HG03159 (cell line): Measurements from ENCODE around the gene TEX38.
"Not testable (repeated sequence)": the region's sequence is repeated elsewhere in the genome, so short reads cannot be mapped to it uniquely, and the experiment has no call there.

Source experiments
- ATAC-seq: cut with Tn5 transposase; IDR thresholded peaks from one replicate; pipeline ENCODE4 v1.9.1; 2021; ENCODE audit warnings: mild to moderate bottlenecking, moderate library complexity; ENCODE audit not compliant: unreplicated experiment

Gene TEX38

DNA sequence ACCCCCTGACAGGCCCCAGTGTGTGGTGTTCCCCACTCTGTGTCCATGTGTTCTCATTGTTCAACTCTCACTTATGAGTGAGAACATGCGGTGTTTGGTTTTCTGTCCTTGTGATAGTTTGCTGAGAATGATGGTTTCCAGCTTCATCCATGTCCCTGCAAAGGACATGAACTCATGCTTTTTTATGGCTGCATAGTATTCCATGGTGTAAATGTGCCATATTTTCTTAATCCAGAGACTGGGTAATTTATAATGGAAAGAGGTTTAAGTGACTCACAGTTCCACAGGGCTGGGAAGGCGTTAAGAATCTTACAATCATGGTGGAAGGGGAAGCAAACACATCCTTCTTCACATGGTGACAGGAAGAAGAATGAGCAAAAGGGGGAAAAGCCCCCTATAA is 17.0 kb upstream of the TEX38 start:
- not testable (repeated sequence) for ATAC-seq

DNA sequence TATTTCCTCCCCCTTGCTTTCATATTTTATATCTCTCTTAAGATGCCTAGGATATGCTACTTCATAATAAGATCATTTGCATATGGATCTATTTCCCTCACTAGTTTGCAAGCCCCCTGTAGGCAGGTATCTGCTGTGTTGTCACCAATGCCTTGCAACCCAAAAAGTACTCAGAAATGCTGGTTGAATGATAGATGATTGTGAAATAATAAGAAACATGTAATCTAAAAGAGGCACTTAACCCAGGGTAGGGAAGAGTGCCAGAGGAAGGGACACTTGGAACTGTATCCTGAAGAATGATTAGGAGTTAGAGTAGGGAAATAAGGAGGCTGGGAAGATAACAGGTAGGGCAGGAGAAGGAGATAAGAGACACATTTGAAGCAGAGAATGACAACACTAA is 15.8 kb upstream of the TEX38 start:
- no peak for ATAC-seq

DNA sequence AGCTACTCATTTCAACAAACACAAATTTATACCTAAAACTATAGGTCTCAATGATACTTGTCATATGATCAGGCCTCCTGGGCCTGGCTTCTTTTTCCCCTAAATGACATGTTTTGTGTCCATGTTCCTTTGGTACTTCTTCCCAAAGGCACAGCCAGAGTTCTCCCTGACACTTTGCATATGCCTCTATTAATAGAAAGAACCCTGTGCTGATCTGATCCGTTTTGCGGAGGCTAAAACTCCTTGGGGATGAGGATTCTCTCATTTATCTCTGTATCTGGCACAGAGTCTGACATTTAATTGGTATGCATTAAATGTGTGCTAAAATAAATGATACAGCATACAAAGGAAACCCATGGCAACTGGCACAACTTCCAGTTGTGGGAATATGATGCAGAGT is 15.0 kb upstream of the TEX38 start:
- no peak for ATAC-seq

DNA sequence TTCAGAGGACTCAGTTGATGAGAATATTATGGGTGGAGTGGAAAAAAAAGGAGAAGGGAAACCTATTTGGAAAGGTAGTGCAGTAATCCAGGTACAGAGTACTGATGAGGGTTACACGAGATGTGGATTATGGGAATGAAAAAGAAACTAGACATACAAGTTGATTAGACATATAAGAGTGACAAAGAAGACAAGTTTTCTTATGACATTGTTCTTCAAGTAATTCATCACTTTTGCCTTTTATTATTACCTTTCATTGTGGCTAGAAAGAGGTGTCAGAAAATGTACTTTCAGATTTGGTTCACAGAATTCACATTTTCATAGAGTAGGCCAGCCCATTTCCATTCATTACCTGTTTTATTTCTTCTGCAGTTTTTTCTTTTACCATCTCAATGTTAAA is 13.9 kb upstream of the TEX38 start:
- no peak for ATAC-seq

DNA sequence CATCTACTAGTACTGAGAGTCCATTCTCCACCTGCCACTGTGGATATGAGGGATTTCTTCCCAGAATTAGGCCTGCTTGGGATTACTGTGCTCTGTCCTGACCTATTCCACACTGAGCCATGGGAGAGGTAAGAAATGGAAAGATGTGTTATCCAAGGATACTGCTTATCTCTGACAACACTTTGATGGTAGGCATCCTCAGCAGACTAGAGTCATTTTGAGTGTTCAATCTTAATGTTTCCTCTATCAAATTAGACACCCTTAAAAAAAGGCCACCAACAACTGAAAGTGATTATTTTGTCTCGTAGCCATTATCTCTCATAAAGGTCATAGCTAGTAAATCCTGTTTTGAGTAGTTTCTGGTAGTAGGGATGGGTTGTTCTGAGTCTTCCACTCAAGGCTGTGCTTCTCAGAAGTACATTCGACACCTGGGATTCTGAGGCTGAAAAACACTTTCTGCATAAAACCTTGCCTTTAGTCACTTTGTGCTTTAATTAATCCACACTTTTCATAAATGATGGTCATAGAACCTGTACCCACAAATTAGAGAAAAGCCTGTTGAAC is 12.3 kb upstream of the TEX38 start:
- ATAC-seq = no peak

DNA sequence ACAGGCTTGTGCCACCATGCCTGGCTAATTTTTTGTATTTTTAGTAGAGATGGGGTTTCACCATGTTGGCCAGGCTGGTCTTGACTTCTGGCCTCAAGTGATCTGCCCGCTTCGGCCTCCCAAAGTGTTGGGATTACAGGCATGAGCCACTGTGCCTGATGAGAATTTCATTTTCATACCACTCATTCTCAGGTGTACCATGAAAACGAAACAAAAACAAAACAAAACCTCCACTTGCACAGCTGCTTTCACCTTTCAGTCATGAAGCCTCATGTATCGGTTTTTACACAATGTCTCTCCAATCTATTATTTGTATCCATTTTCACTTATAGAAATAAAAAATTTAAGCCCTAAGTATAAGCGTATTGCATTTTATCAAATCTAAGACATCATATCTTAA is 11.5 kb upstream of the TEX38 start:
- ATAC-seq = peak; percentile 82

DNA sequence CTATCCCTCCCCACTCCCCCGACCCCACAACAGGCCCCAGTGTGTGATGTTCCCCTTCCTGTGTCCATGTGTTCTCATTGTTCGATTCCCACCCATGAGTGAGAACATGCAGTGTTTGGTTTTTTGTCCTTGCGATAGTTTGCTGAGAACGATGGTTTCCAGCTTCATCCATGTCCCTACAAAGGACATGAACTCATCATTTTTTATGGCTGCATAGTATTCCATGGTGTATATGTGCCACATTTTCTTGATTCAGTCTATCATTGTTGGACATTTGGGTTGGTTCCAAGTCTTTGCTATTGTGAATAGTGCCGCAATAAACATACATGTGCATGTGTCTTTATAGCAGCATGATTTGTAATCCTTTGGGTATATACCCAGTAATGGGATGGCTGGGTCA is 8.7 kb upstream of the TEX38 start:
- ATAC-seq = not testable (repeated sequence)

DNA sequence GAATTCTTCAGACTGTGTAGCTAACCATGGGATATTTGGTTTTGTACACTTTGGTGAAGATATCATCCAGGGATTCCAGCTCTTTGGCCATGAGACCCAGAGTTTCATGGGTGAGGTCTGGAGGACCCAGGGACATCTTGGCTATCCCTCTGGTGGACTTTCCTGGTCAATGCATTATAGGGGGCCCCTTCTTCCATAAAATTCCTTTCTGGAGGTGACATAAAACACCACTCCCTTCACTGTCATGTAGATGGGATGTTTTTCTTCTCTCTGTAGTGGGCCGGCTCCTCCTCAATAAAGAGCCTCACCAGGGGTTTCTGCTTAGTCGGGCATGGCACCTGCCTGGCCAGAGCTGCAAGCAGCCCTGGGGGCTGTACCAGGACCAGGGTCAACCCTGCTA is 5.7 kb upstream of the TEX38 start:
- ATAC-seq = no peak

DNA sequence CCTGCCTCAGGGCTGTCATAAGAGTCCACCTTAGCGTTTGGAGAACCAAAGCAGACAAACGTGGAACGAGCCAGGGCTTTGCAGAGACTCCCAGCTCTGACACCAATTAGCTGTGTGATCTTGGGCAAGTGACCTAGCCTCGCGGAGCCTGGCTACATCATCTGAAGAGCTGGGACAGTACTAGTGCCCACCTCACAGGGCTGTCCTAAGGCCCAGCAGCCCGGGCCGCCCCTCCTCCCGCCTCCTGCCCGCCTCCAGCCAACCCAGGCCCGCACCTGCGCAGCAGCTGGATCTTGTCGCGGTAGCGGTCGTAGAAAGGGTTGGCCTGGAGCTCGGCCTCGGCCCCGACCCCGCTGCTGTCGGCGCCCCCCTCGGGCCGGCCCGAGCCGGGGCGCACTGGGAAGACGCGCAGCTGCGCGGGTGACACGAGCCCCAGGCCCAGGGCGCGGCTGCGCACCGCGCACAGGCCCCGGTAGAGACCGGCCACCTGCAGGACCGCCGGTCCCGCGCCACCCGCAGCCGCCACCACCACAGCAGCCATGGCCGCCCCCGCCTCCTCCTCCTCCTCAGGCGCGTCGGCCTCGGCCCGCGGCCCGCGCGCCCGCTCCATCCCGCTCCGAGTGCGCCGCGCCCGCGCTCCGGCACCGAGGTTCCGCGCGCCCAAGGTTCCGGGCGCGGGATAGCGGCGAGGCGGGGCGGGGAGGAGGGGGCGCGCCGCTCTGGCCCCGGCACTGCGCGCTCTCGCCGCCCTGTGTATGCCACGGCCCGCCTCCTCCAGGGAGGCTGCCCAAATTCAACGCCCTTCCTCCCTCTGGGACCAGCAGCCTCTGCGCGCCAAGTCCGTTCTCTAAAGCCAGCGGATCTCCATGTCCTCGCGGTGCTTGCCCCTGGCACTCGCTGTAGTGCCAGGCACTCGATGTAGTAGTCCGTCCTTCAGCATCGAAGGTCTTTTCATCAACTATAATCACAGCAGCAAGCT is 3.6 kb upstream of the TEX38 start, which contains the start of gene ATPAF1:
TSS of gene ATPAF1 (minus strand) at position 583 of the 979 bp plus-strand sequence. CDS start at position 541, 42 bp downstream.
- peak; percentile 78 for ATAC-seq

DNA sequence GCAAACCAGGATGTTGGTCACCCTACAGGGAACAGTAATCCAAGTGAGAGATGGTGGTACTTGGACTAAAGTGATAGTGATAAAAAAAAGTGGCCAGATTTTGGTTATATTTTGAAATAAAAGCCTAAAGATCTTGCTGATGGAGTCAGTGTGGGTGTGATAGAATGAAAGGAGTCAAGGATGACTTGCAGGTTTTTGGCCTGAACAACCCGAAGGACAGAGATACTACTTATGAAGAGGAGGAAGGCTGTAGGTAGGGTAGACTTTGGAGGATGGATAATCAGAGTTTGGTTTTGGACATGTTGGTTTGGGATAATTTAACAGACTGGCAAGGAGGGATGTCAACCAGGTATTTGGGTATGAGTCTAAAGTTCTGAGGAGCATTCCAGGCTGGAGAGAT is 1.5 kb upstream of the TEX38 start:
- no peak for ATAC-seq

DNA sequence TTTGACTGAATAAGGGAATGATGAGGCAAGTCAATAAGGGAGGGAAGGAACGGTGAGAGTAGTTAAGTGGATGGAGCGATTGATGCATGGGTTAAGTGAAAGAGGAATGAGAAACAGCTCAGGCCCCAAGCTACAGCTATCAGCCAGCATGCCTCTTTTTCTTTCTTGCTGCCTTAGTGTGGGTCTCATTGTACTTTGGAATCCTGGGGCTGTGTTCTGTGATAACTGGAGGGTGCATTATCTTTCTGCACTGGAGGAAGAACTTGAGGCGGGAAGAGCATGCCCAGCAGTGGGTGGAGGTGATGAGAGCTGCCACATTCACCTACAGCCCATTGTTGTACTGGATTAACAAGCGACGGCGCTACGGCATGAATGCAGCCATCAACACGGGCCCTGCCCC is 1.0 kb downstream of the TEX38 start:
- ATAC-seq = no peak

DNA sequence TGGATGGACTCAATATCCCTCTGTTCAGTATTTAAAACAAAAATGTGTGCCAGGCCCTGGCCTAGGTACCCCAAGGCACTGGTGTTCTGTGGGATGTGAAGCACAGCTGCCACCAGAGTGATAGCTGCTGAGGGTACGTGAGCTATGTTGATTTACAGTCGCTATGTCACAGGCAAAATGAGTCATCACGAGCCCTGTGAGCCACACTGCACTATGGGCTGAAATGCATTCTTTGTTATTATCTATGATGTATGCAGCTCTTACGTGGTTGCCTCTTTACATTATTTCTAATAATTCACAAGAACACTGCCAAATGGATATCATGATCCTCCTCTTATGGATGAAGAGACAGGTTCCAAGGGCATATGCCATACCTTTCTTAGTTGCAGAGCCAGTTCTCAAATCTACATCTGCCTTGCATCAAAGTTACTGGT is 2.1 kb downstream of the TEX38 start:
- no peak for ATAC-seq

DNA sequence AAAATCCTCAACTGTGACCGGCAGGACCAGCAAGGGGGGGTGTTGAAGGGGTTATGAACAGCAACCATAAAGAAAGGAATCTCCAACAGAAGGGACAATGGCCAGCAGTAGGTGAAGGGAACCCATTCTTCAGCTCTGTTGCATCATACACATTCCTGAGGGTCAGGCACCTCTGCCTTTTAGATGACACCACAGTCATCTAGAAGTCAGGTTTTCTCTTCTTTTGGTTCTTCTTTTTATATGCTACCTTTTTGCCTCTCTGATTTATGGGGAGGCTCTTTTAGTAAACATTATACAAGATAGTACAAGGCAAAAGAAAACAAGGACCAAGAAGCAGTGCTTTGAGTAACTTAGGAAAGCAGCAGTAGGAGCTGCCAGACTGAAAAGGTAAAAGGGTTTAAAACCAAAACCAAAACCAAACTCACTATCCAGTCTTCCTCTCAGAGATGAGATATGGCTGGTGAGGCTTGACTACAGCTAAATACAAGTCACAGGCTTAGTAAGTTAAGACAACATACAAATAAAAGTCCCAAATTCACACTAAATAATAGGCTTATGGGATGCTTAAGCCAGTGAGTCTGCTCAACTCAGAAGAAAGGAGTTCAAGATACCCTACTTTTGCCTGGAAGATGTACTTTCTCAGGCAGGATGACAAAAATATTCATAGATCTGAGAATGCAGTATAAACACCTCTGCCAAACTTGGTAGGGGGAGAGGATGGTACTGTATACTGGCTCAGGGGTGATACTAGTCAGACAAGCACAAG is 4.1 kb downstream of the TEX38 start:
- peak; percentile 62 for ATAC-seq

DNA sequence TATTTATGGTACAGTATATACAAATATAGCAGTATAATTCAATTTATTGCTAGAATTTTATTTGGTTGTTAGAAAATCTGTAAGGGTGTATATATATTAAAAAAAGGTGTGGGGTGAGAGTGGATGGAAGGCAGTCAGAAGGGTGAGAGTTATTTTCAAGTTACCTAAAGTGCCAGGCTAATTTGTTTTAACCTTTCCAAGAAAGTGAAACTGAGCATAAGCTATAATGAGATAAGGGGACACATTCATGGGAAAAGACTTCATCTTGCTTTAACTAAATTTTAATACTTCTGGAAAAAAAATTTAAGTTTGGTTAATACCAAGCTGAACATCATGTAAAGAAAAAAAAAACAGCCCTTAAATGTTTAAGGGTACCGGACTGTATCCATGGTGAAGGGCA is 4.9 kb downstream of the TEX38 start:
- no peak for ATAC-seq

DNA sequence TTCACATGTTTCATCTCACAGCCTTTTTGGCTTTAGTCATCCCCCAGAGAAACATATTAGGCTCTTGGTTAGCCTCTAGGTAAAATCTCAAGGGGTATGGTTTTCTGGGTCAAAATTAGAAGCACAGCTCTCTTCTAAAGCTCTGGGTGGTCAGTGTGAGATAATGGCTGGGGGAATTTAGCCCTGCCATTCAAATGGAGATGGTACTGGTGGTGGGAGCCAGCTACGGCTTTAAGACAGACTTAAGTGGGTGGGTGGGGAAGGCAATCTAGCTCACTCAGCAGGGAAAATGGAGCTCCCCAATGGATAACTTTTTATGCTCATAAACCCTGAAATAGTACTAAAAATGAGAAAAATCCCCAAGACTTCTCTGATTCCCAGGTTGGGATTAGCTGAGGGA is 5.7 kb downstream of the TEX38 start:
- no peak for ATAC-seq

DNA sequence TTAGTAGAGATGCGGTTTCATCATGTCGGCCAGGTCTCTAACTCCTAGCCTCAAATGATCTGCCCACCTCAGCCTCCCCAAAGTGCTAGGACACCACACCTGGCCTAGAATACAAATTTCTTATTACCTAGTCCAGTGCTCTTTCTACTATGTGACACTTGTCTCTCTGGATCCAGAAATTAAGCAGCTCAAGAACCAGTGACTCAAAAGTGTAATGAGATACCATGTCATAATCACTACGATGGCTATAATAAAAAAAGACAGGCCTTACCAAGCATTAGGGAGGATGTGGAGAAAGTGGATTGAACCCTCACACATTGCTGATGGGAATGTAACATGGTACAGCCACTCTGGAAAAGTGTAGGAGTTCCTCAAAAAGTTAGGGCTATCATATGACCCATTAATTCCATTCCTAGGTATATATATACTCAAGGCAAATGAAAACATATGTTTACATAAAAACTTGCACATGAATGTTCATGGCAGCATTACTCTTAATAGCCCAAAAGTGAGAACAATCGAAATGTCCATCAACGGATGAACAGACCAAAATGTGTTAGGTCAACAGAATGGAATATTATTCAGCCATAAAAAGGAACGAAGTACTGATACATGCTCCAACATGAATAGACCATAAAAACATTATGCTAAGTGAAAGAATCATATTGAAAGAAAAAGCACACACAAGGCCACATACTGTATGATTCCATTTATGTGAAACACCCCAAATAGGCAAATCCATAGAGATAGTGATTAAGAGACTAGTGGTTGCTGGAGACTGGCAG is 8.3 kb downstream of the TEX38 start:
- no peak for ATAC-seq

DNA sequence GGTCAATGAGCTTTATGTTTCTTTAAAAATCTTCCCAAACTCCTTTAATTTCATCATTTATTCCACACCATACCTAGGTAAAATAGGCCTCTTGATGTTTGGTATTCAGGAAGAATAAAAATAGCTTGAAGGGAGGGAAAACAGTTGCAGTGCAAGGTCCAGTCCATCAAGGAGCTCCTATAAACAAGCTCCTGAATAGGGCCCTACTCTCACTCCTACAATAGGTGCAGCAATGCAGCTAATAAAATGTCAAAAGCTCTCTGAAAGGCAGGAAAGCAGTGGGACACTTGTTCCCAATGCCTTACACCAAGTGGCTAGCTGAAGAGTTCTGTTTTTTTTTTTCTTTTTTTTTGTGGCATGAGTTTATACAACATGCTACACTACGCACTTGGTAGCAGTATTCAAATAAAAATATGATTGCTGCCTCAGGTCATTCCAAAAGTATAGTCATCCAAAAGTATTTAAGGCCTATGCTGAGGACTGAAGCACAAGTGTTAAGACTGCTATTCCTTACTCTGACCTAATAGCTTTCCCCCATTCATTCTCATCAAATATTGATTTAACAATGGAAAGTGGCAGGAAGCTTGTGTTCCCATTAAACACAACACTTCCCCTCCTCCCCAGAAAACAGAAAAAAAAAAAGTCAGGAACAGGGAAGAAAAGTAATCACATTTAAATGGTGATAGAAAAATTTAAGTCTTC is 9.8 kb downstream of the TEX38 start:
- no peak for ATAC-seq

DNA sequence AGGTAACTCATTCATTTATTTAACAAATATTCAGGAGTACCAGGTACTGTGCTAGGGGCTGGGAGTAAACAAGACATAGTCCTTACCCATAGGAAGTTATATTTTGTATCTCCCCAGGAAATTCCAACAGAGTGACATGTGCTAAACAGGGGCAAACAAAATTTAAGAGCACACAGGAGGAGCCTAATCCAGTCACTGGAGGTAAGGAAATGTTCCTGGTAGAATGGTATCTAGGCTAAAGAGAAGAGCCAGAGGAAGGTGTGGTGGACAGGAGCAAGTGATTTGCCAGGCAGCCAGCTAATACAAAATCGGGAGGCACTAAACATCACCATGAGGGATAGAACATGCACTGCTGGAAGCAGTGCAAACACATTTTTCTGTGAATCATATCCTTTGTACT is 10.4 kb downstream of the TEX38 start:
- ATAC-seq = no peak

DNA sequence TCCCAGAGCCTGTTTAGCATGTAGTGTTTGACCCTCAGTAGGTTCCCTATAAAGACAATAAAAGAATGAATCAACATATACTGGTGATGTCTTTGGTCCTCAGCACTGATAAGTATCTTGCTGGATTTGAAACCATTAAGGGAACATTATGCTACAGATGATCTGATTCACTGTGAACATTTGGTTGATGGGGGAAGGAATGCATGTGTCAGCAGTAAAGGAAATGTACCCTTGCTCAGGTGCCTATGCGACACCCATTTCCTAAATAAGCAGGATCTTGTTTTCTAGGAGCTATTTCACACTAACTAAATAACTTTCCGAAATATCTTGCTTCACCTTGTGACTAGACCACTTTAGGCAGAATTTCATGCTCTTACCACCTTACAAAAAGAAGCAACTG is 13.0 kb downstream of the TEX38 start:
- ATAC-seq = no peak

DNA sequence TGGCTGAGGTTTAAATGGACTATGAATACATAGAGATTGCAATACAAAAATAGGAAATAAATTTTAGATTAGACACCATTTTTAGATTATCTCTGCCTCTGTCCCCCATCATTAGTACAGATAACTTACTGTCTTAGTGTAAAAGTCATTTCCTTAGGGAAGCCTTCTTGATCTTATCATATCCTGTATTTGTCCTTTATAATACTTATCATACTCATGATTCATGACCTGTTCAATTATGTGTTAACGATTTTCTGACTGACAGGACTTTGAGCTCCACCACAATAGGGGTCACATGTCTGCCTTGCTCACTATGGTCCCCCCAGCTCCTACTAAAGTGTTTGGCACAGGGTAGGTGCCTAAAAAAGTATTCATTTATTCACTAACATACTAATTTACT is 14.6 kb downstream of the TEX38 start:
- no peak for ATAC-seq
